GM19328 (cell line): ENCODE data around the gene HPSE2.
"Not testable (repeated sequence)": the region's sequence is repeated elsewhere in the genome, so short reads cannot be mapped to it uniquely, and the experiment has no call there.

Source experiments
- ATAC-seq: cut with Tn5 transposase; IDR thresholded peaks from one replicate; pipeline ENCODE4 v1.9.1; 2021; ENCODE audit warnings: mild to moderate bottlenecking, moderate library complexity; ENCODE audit not compliant: unreplicated experiment

Gene HPSE2

GRCh38 chr10:99170116-99170675 lies 65.5 kb downstream of the HPSE2 start:
- ATAC-seq, result no peak

- ATAC-seq, result no peak
Observed at GRCh38 chr10:99161165-99161564, 74.5 kb downstream of the HPSE2 start.

- no peak for ATAC-seq
Observed at GRCh38 chr10:99143651-99144050, 92.0 kb downstream of the HPSE2 start.

- ATAC-seq, result no peak
Observed at GRCh38 chr10:99143011-99143410, 92.6 kb downstream of the HPSE2 start.

- not testable (repeated sequence) for ATAC-seq
Observed at GRCh38 chr10:99132897-99133296, 102.8 kb downstream of the HPSE2 start.

GRCh38 chr10:99125879-99126278 lies 109.8 kb downstream of the HPSE2 start:
- no peak for ATAC-seq

GRCh38 chr10:99124376-99124775 lies 111.3 kb downstream of the HPSE2 start:
- no peak for ATAC-seq

GRCh38 chr10:99123851-99124250 lies 111.8 kb downstream of the HPSE2 start:
- no peak for ATAC-seq

- ATAC-seq, result no peak
Observed at GRCh38 chr10:99123336-99123735, 112.3 kb downstream of the HPSE2 start.

- ATAC-seq, result no peak
Observed at GRCh38 chr10:99119258-99119748, 116.3 kb downstream of the HPSE2 start.

GRCh38 chr10:99115703-99116102 lies 119.9 kb downstream of the HPSE2 start:
- ATAC-seq, result no peak

- ATAC-seq, result no peak
Observed at GRCh38 chr10:99085358-99085757, 150.3 kb downstream of the HPSE2 start.

- no peak for ATAC-seq
Observed at GRCh38 chr10:99084161-99084560, 151.5 kb downstream of the HPSE2 start.

GRCh38 chr10:99080275-99080945 lies 155.2 kb downstream of the HPSE2 start:
- no peak for ATAC-seq

GRCh38 chr10:99062591-99062990 lies 173.1 kb downstream of the HPSE2 start:
- ATAC-seq, result no peak

GRCh38 chr10:99058762-99059161 lies 176.9 kb downstream of the HPSE2 start:
- ATAC-seq, result no peak

GRCh38 chr10:99057936-99058690 lies 177.5 kb downstream of the HPSE2 start:
- ATAC-seq, result no peak

- ATAC-seq, result no peak
Observed at GRCh38 chr10:99045671-99046070, 190.0 kb downstream of the HPSE2 start.

GRCh38 chr10:99042051-99042771 lies 193.4 kb downstream of the HPSE2 start:
- no peak for ATAC-seq

GRCh38 chr10:99041468-99041867 lies 194.2 kb downstream of the HPSE2 start:
- ATAC-seq, result no peak

GRCh38 chr10:99013885-99014284 lies 221.8 kb downstream of the HPSE2 start:
- ATAC-seq, result no peak
